B cell (primary cell): ENCODE measurements around the gene ANO2. TPM values are rescaled to one million over a fixed set of nuclear protein-coding genes. Genes with fewer than 3 reads are reported as not detected.

Experiments used
- ATAC-seq: fragments of 200-7000 bp; cut with Tn5 transposase; one replicate; pipeline ENCODE4 v1.10.0; 2021; ENCODE audit warnings: low read depth, mild to moderate bottlenecking, moderate number of reproducible peaks, moderate library complexity
- CTCF ChIA-PET: fragments of 350-600 bp; sonication (Branson Sonifier 250); formaldehyde crosslinking; loops from one replicate; lab custom pipeline; 2021; ENCODE audit warnings: antibody characterized with exemption, inconsistent platforms; lab: Charles Lee
- POLR2A ChIA-PET: fragments of 350-600 bp; sonication (Branson Sonifier 250); formaldehyde crosslinking; loops from one replicate; lab custom pipeline; 2021; ENCODE audit warnings: antibody characterized with exemption; lab: Charles Lee
- DNase-seq: peaks from one replicate; pipeline ENCODE4 v3.0.0; 2013
- H2AFZ ChIP-seq: 2 replicates; pipeline ENCODE4 v1.6.1; 2012; ENCODE audit warnings: mild to moderate bottlenecking, low read depth, low read length; ENCODE audit not compliant: insufficient read depth, poor library complexity, severe bottlenecking
- H3K27ac ChIP-seq, 2 donors: 1 replicate in 1 of 2; 2 replicates in 1 of 2; pipeline ENCODE4 v1.5.1; 2012 to 2013; ENCODE audit warnings: low read length in 2 of 2, mild to moderate bottlenecking in 2 of 2, moderate library complexity in 1 of 2
- H3K27me3 ChIP-seq, 4 experiments: fragments of 200-600 bp in 1 of 4; sonication (generic) in 1 of 4; replicated peaks in 1 of 4; 1 replicate in 2 of 4; 2 replicates in 2 of 4; pipeline versions ENCODE4 v1.6.1 to v1.7.0; 2013 to 2016; ENCODE audit warnings: low read length in 3 of 4, mild to moderate bottlenecking in 2 of 4, mixed read lengths in 1 of 4, moderate library complexity in 1 of 4; ENCODE audit not compliant: insufficient read depth in 4 of 4, control insufficient read depth in 3 of 4; ENCODE audit errors: control extremely low read depth in 1 of 4
- H3K36me3 ChIP-seq, 2 experiments: replicated peaks in 1 of 2; 1 replicate in 1 of 2; 2 replicates in 1 of 2; pipeline versions ENCODE4 v1.6.1 to v1.7.1; 2013; ENCODE audit warnings: low read length in 1 of 2; ENCODE audit not compliant: insufficient read depth in 2 of 2, control insufficient read depth in 1 of 2; ENCODE audit errors: control extremely low read depth in 1 of 2, extremely low read depth in 1 of 2
- H3K4me1 ChIP-seq, 2 donors: fragments of 200-600 bp in 1 of 2; sonication (generic) in 1 of 2; 1 replicate in 1 of 2; 2 replicates in 1 of 2; pipeline versions ENCODE4 v1.5.1 to v1.6.1; 2013 to 2017; ENCODE audit warnings: low read length in 2 of 2; ENCODE audit not compliant: control insufficient read depth in 2 of 2, insufficient read depth in 2 of 2
- H3K4me2 ChIP-seq: replicated peaks from 2 replicates; pipeline ENCODE3; 2012; ENCODE audit warnings: mild to moderate bottlenecking, low read depth, low read length; ENCODE audit not compliant: poor library complexity, severe bottlenecking
- H3K4me3 ChIP-seq, 5 experiments: fragments of 200-600 bp in 1 of 5; sonication (generic) in 1 of 5; 1 replicate in 3 of 5; 2 replicates in 2 of 5; pipeline versions ENCODE4 v1.5.1 to v1.7.0; 2011 to 2016; ENCODE audit warnings: low read length in 4 of 5, mild to moderate bottlenecking in 4 of 5, low read depth in 2 of 5, control low read depth in 1 of 5, moderate library complexity in 1 of 5; ENCODE audit not compliant: insufficient read depth in 1 of 5; ENCODE audit errors: control extremely low read depth in 1 of 5, extremely low read depth in 1 of 5
- H3K79me2 ChIP-seq: fragments of 200-600 bp; sonication (generic); one replicate; pipeline ENCODE4 v1.6.0; 2016; ENCODE audit warnings: low read length; ENCODE audit not compliant: control insufficient read depth, insufficient read depth
- H3K9ac ChIP-seq: fragments of 200-600 bp; sonication (generic); 2 replicates; pipeline ENCODE4 v1.6.1; 2017; ENCODE audit warnings: mild to moderate bottlenecking, low read length, moderate library complexity
- H3K9me3 ChIP-seq, 3 donors: one replicate each; pipeline versions ENCODE4 v1.6.1 to v1.7.1; 2013; ENCODE audit warnings: low read length in 2 of 3; ENCODE audit not compliant: control insufficient read depth in 2 of 3, insufficient read depth in 1 of 3; ENCODE audit errors: control extremely low read depth in 1 of 3
- H4K20me1 ChIP-seq: 2 replicates; pipeline ENCODE4 v1.6.0; 2012; ENCODE audit warnings: mild to moderate bottlenecking, low read length; ENCODE audit not compliant: insufficient read depth, control insufficient read depth, poor library complexity, severe bottlenecking
- H3K27ac Mint-ChIP-seq: one replicate; pipeline ENCODE4 v1.8.0; 2021; ENCODE audit warnings: mixed read lengths
- H3K27me3 Mint-ChIP-seq: one replicate; pipeline ENCODE4 v1.8.0; 2021; ENCODE audit warnings: mixed read lengths
- H3K4me1 Mint-ChIP-seq: one replicate; pipeline ENCODE4 v1.8.0; 2021; ENCODE audit warnings: mixed read lengths
- H3K4me3 Mint-ChIP-seq: one replicate; pipeline ENCODE4 v1.8.0; 2021; ENCODE audit warnings: mixed read lengths
- H3K9me3 Mint-ChIP-seq: one replicate; pipeline ENCODE4 v1.8.0; 2022; ENCODE audit warnings: mixed read lengths; ENCODE audit not compliant: insufficient read depth
- EZH2 ChIP-seq: IDR thresholded peaks from 2 replicates; pipeline ENCODE4 v1.6.1; 2012; ENCODE audit warnings: borderline replicate concordance, low read depth, mild to moderate bottlenecking, moderate library complexity, low read length; ENCODE audit not compliant: insufficient read depth, poor library complexity, severe bottlenecking
- WGBS: methylation state at CpG from one replicate; pipeline ENCODE4 v1.1.5; 2013; ENCODE audit warnings: missing lambda C conversion rate; ENCODE audit not compliant: insufficient coverage; 5-methylcytosine and 5-hydroxymethylcytosine counted together
- intact Hi-C: fragments of 100-400 bp; cut with micrococcal nuclease; formaldehyde crosslinking; loops from one replicate; pipeline ENCODE4 v1.10.0; 2022
- polyA plus RNA-seq: library from polyadenylated mRNA; depleted of rRNA; stranded (reverse); fragments of >200 nt; gene quantifications from 2 replicates; pipeline ENCODE4 v1.2.3, GENCODE V29; 2012
- total RNA-seq, 2 donors: library from RNA; stranded (reverse); fragments of 120-200 nt in 1 of 2; gene quantifications; 1 replicate in 1 of 2; 2 replicates in 1 of 2; pipeline versions ENCODE4 v1.2.3 to v1.2.4, GENCODE V29; 2013 to 2022
- TF ChIP-seq, protein P1 (sequence below): fragments of 200-600 bp; IDR thresholded peaks from one replicate; pipeline ENCODE4 v1.8.0; 2022; ENCODE audit warnings: antibody characterized with exemption, mild to moderate bottlenecking

Gene ANO2
- total and polyA plus RNA-seq, 2 donors (not counting 1 experiment from before 2014, with no cell fraction given) = not detected

DNA sequence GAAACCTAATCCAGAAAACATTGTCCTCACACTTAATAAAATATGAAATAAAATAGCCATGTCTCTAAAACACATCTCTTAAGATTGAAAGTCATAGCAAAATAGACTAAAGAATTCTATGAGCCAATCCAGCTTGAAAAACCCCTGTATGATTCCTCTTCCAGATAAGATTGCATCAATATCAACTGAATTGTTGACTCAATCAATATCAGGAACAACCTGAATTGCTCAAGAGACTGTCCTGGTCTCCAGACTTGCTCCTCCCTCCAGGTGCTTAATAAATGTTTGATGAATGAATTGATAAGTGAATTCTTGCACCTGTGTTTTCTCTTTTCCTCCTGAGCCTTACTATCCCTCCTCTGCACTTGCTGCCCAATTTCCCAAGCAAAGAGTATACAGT, 351.1 kb downstream of the ANO2 start:
- POLR2A ChIA-PET = no interaction called here
- CTCF ChIA-PET = no interaction called here

DNA sequence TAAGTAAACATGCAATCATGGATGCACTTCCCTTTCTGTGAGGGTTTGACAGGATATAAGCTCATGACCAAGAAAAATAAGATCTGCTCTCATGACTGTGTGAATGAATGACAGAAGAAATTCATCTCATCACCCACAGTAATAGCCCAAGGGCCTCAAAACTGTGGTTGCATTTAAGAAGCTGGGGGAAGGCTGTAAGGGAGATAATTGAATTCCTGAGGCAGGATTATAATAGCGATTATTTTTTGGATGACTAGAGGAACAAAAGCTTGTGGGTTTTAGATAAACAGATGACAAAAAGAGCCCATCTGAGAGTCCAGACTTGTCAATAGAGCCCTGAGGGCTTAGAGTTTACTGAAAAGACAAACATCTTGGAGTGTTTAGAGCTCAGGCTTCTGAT, 352.0 kb downstream of the ANO2 start:
- no peak overlapping the region for H3K27ac ChIP-seq
- Mint-ChIP-seq H3K27ac (no peak overlapping the region), H3K4me3 (no peak overlapping the region), H3K9me3 (no peaks in the 10 kb centered on the region), H3K4me1 (no peaks in the 10 kb centered on the region), H3K27me3 (peaks cover 26% of the 10 kb centered on the region)
- no peaks in the 10 kb centered on the region for H3K27me3 ChIP-seq
- ChIA-PET CTCF (no interaction called here), POLR2A (no interaction called here)
- intact Hi-C loops = no loop called here
- no peaks in the 10 kb centered on the region for H3K79me2 ChIP-seq
- H4K20me1 ChIP-seq = no peaks in the 10 kb centered on the region
- no peaks in the 10 kb centered on the region for H3K36me3 ChIP-seq
- TF ChIP-seq EZH2 = no peak
- TF ChIP-seq, protein P1, sequence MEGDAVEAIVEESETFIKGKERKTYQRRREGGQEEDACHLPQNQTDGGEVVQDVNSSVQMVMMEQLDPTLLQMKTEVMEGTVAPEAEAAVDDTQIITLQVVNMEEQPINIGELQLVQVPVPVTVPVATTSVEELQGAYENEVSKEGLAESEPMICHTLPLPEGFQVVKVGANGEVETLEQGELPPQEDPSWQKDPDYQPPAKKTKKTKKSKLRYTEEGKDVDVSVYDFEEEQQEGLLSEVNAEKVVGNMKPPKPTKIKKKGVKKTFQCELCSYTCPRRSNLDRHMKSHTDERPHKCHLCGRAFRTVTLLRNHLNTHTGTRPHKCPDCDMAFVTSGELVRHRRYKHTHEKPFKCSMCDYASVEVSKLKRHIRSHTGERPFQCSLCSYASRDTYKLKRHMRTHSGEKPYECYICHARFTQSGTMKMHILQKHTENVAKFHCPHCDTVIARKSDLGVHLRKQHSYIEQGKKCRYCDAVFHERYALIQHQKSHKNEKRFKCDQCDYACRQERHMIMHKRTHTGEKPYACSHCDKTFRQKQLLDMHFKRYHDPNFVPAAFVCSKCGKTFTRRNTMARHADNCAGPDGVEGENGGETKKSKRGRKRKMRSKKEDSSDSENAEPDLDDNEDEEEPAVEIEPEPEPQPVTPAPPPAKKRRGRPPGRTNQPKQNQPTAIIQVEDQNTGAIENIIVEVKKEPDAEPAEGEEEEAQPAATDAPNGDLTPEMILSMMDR = no peak
- 100% methylated on average over 1 of the region's 1 CpG for WGBS
- H2AFZ ChIP-seq = no peak overlapping the region
- H3K4me3 ChIP-seq = no peak overlapping the region
- H3K9ac ChIP-seq = no peak overlapping the region
- no peaks in the 10 kb centered on the region for H3K9me3 ChIP-seq
- no peak for ATAC-seq
- DNase-seq = no peak
- no peak overlapping the region for H3K4me2 ChIP-seq
- no peaks in the 10 kb centered on the region for H3K4me1 ChIP-seq

More for the DNA sequence above, 351.1 kb downstream of the ANO2 start:
- intact Hi-C loops = no loop called here
- Histone ChIP-seq H3K9ac (no peak overlapping the region), H3K9me3 (no peaks in the 10 kb centered on the region), H3K36me3 (no peaks in the 10 kb centered on the region), H4K20me1 (no peaks in the 10 kb centered on the region), H3K4me3 (no peak overlapping the region), H3K4me1 (no peaks in the 10 kb centered on the region), H3K27ac (no peak overlapping the region), H2AFZ (no peak overlapping the region), H3K4me2 (no peak overlapping the region), H3K79me2 (no peaks in the 10 kb centered on the region), H3K27me3 (no peaks in the 10 kb centered on the region)
- Mint-ChIP-seq H3K4me1 (no peaks in the 10 kb centered on the region), H3K27me3 (peaks cover 30% of the 10 kb centered on the region), H3K27ac (no peak overlapping the region), H3K4me3 (no peak overlapping the region), H3K9me3 (no peaks in the 10 kb centered on the region)
- DNase-seq = no peak
- no peak for ATAC-seq
- no peak for TF ChIP-seq EZH2
- TF ChIP-seq, protein P1 = no peak
